GM12878 (cell line): ENCODE data around the gene ZDHHC3. TPM values are rescaled to one million over a fixed set of nuclear protein-coding genes. Genes with fewer than 3 reads are reported as not detected.

Experiments
- ATAC-seq: fragments of 200-7000 bp; cut with Tn5 transposase; 3 replicates; pipeline ENCODE4 v1.9.1; 2020; ENCODE audit warnings: mild to moderate bottlenecking, moderate library complexity
- BruUV-seq: library from RNA; stranded (reverse); fragments of 400-500 nt; replicated peaks from 2 replicates; lab custom pipeline; 2021; lab: Mats Ljungman, UMichigan
- CTCF ChIA-PET: fragments of 300-600 bp; sonication (Branson Sonifier 250); formaldehyde crosslinking; extraction: SDS; loops from one replicate; lab custom pipeline; 2021; ENCODE audit warnings: inconsistent platforms; lab: Yijun Ruan, JAX
- POLR2A ChIA-PET: fragments of 350-600 bp; formaldehyde crosslinking; extraction: SDS; loops from one replicate; lab custom pipeline; 2021; ENCODE audit warnings: inconsistent platforms; lab: Charles Lee
- RAD21 ChIA-PET: fragments of 300-600 bp; sonication (Branson Sonifier 250); formaldehyde crosslinking; loops from one replicate; lab custom pipeline; 2023; ENCODE audit warnings: antibody characterized with exemption; ENCODE audit not compliant: unreplicated experiment; lab: Charles Lee
- SMC1A ChIA-PET: fragments of 300-600 bp; sonication (Branson Sonifier 250); formaldehyde crosslinking; loops from one replicate; lab custom pipeline; 2023; ENCODE audit not compliant: unreplicated experiment, uncharacterized antibody; lab: Charles Lee
- DNase-seq: peaks from one replicate; pipeline ENCODE4 v3.0.0-alpha.2; 2011; ENCODE audit warnings: low read depth, low spot score
- FAIRE-seq: peaks from 3 replicates; lab custom pipeline; 2011; peaks lifted over from hg19 to GRCh38; lab: Jason Lieb, UNC
- H2AFZ ChIP-seq: 2 replicates; pipeline ENCODE4 v1.6.0; 2011; ENCODE audit warnings: low read depth, low read length, control low read depth; ENCODE audit not compliant: control insufficient read depth
- H3K27ac ChIP-seq: 2 replicates; pipeline ENCODE4 v1.5.1; 2011; ENCODE audit warnings: control low read depth; ENCODE audit not compliant: control insufficient read depth, insufficient read depth
- H3K27me3 ChIP-seq, 2 experiments: replicated peaks in 1 of 2; 2 replicates each; pipeline versions ENCODE4 v1.6.0 to v1.6.1; 2011; ENCODE audit warnings: low read length in 1 of 2; ENCODE audit not compliant: control insufficient read depth in 2 of 2, insufficient read depth in 2 of 2
- H3K36me3 ChIP-seq, 2 experiments: 2 replicates each; pipeline ENCODE4 v1.5.1; 2011; ENCODE audit warnings: low read length in 1 of 2; ENCODE audit not compliant: control insufficient read depth in 2 of 2, insufficient read depth in 2 of 2
- H3K4me1 ChIP-seq: 2 replicates; pipeline ENCODE4 v1.6.1; 2011; ENCODE audit warnings: mild to moderate bottlenecking, low read length, moderate library complexity, mixed read lengths; ENCODE audit not compliant: control insufficient read depth, insufficient read depth
- H3K4me2 ChIP-seq: 2 replicates; pipeline ENCODE4 v1.6.0; 2011; ENCODE audit warnings: control low read depth; ENCODE audit not compliant: control insufficient read depth, insufficient read depth
- H3K4me3 ChIP-seq: fragments of 200-600 bp; sonication (generic); 2 replicates; pipeline ENCODE4 v1.5.1; 2016
- H3K79me2 ChIP-seq: 2 replicates; pipeline ENCODE4 v1.6.0; 2011; ENCODE audit warnings: low read length; ENCODE audit not compliant: control insufficient read depth, insufficient read depth
- H3K9ac ChIP-seq: 2 replicates; pipeline ENCODE4 v1.8.0; 2011; ENCODE audit warnings: low read length, control low read depth, mixed read lengths; ENCODE audit not compliant: control insufficient read depth, insufficient read depth
- H3K9me3 ChIP-seq: replicated peaks from 3 replicates; pipeline ENCODE4 v1.5.1; 2011; ENCODE audit warnings: mild to moderate bottlenecking, low read length; ENCODE audit not compliant: control insufficient read depth, insufficient read depth
- H4K20me1 ChIP-seq: 2 replicates; pipeline ENCODE4 v1.6.0; 2011; ENCODE audit not compliant: control insufficient read depth, insufficient read depth
- ATF7 ChIP-seq: fragments of 450-650 bp; IDR thresholded peaks from 2 replicates; pipeline ENCODE4 v1.6.1; 2016; ENCODE audit warnings: low read depth, mild to moderate bottlenecking
- BCL3 ChIP-seq: IDR thresholded peaks from 2 replicates; pipeline ENCODE4 v1.6.1; 2011; ENCODE audit warnings: borderline replicate concordance, low read depth, mild to moderate bottlenecking, moderate library complexity, low read length; ENCODE audit not compliant: insufficient read depth, poor library complexity, severe bottlenecking
- CEBPZ ChIP-seq: fragments of 150-350 bp; IDR thresholded peaks from 2 replicates; pipeline ENCODE4 v1.6.1; 2016; ENCODE audit warnings: low read depth, low read length
- CHD1 ChIP-seq: IDR thresholded peaks from 2 replicates; pipeline ENCODE4 v1.6.1; 2012; ENCODE audit warnings: low read depth, low read length, improper control_type of control experiment
- E2F4 ChIP-seq: IDR thresholded peaks from 2 replicates; pipeline ENCODE4 v1.6.1; 2012; ENCODE audit warnings: low read depth, low read length, improper control_type of control experiment
- E2F8 ChIP-seq: fragments of 450-650 bp; IDR thresholded peaks from 2 replicates; pipeline ENCODE4 v1.6.1; 2018; ENCODE audit warnings: mild to moderate bottlenecking, low read depth, moderate library complexity; ENCODE audit not compliant: partially characterized antibody
- EZH2 ChIP-seq: IDR thresholded peaks from 2 replicates; pipeline ENCODE4 v1.6.1; 2012; ENCODE audit warnings: low read depth, mild to moderate bottlenecking, control low read depth, inconsistent platforms, low read length, borderline replicate concordance; ENCODE audit not compliant: control insufficient read depth
- MYB ChIP-seq: fragments of 150-350 bp; IDR thresholded peaks from 2 replicates; pipeline ENCODE4 v1.6.1; 2014; ENCODE audit warnings: mild to moderate bottlenecking, low read depth, low read length, borderline replicate concordance
- NRF1 ChIP-seq: conservative IDR thresholded peaks from 2 replicates; pipeline ENCODE4 v1.6.1; 2011; ENCODE audit warnings: mild to moderate bottlenecking, low read depth, low read length, improper control_type of control experiment
- RUNX3 ChIP-seq: IDR thresholded peaks from 2 replicates; pipeline ENCODE4 v1.6.1; 2012; ENCODE audit warnings: low read length, inconsistent platforms
- SPI1 ChIP-seq: IDR thresholded peaks from 2 replicates; pipeline ENCODE4 v1.6.1; 2011; ENCODE audit warnings: low read depth, mild to moderate bottlenecking, low read length, moderate library complexity, borderline replicate concordance; ENCODE audit not compliant: insufficient read depth
- TBL1XR1 ChIP-seq: IDR thresholded peaks from 2 replicates; pipeline ENCODE4 v1.6.1; 2012; ENCODE audit warnings: low read depth, low read length, improper control_type of control experiment
- TCF3 ChIP-seq: IDR thresholded peaks from 2 replicates; pipeline ENCODE4 v1.6.1; 2012; ENCODE audit warnings: low read depth, mild to moderate bottlenecking, low read length, borderline replicate concordance; ENCODE audit not compliant: insufficient read depth
- TCF7 ChIP-seq: IDR thresholded peaks from 2 replicates; pipeline ENCODE4 v1.6.1; 2014; ENCODE audit warnings: antibody characterized with exemption, borderline replicate concordance
- WGBS: methylation state at CpG from one replicate; pipeline ENCODE4 v1.1.6; 2016; ENCODE audit warnings: low lambda C conversion rate; ENCODE audit not compliant: insufficient replicate concordance, insufficient coverage; ENCODE audit errors: missing lambda C conversion rate; 5-methylcytosine and 5-hydroxymethylcytosine counted together
- in situ Hi-C: fragments of 300-500 bp; cut with MboI; formaldehyde crosslinking; loops from 9 replicates; pipeline ENCODE4 v1.14.3; 2018; ENCODE audit warnings: mixed read lengths
- intact Hi-C: fragments of 100-400 bp; cut with micrococcal nuclease; formaldehyde crosslinking; loops from one replicate; pipeline ENCODE4 v1.14.2; 2022; ENCODE audit not compliant: unreplicated experiment
- polyA plus RNA-seq, 11 experiments: library from polyadenylated mRNA; depleted of rRNA in 4 of 11; unstranded in 6 of 11; stranded (reverse) in 5 of 11; fragments of >200 nt; fragmentation: Nextera tagmentation in 4 of 11; fragmentation: Illumina TruSeq in 1 of 11; extraction: Ambion mirVana in 4 of 11; extraction: Trizol in 1 of 11; gene quantifications; 1 replicate in 1 of 11; 2 replicates in 10 of 11; pipeline versions ENCODE4 v1.2.1 to v1.2.3, GENCODE V29; 2011 to 2016; ENCODE audit warnings: inconsistent platforms in 2 of 11, missing spikeins in 2 of 11, low read depth in 1 of 11
- total RNA-seq, 4 experiments: library from RNA; depleted of rRNA in 3 of 4; stranded (reverse); fragments of >200 nt in 3 of 4; fragmentation: Illumina TruSeq in 1 of 4; extraction: Trizol in 1 of 4; gene quantifications; 2 replicates each; pipeline versions ENCODE4 v1.2.1 to v1.2.3, GENCODE V29; 2013 to 2021

ZDHHC3 gene
- total and polyA plus RNA-seq, 10 of the 15 experiments (the other 5 are each of a cell fraction or from before 2014, with no cell fraction given), result 6.8 to 79.1 (median 40.8) TPM

GRCh38 chr3:45000823-45001222 lies 24.8 kb upstream of the ZDHHC3 start (continued):
- no peak for TF ChIP-seq CEBPZ
- no peak for TF ChIP-seq TBL1XR1

GRCh38 chr3:44999782-45000181 lies 23.8 kb upstream of the ZDHHC3 start:
- in situ Hi-C loops, result no loop called here
- WGBS, result 65% methylated on average over 2 of the region's 2 CpGs
- ATAC-seq (no peak), DNase-seq (no peak), FAIRE-seq (no peak)
- Histone ChIP-seq H4K20me1 (no peaks in the 10 kb centered on the region), H3K27ac (no peak overlapping the region), H3K9me3 (no peaks in the 10 kb centered on the region), H3K27me3 (no peaks in the 10 kb centered on the region), H3K4me1 (no peaks in the 10 kb centered on the region), H3K79me2 (no peaks in the 10 kb centered on the region; the same call in 1 of the 2 replicates), H3K4me2 (no peak overlapping the region), H3K36me3 (peaks cover 25 to 50% of the 10 kb centered on the region in 2 experiments), H3K9ac (no peak overlapping the region), H3K4me3 (no peak overlapping the region), H2AFZ (no peak overlapping the region)
- SMC1A ChIA-PET, result no interaction called here
- BruUV-seq, result no TSS peak
- RAD21 ChIA-PET, result no interaction called here
- CTCF ChIA-PET, result interaction anchor here (1.2 to 4.6 kb wide), 2 partner anchors 12 to 36 kb away, joined by 3 to 22 read pairs; no protein-coding TSS in a partner anchor
- intact Hi-C loops, result no loop called here
- POLR2A ChIA-PET, result no interaction called here
- TF ChIP-seq SPI1 (no peak), RUNX3 (no peak), EZH2 (no peak), ATF7 (no peak), CHD1 (no peak), E2F8 (no peak), TCF3 (no peak), TCF7 (no peak), NRF1 (no peak), BCL3 (no peak), E2F4 (no peak), MYB (no peak)
